ENCODE measurements around the gene FADS3. TPM values are rescaled to one million over a fixed set of nuclear protein-coding genes. Genes with fewer than 3 reads are reported as not detected.

Gene FADS3
- total and polyA plus RNA-seq, 9 of the 15 experiments (the other 6 are each of a cell fraction or from before 2014, with no cell fraction given) = 0.97 to 148 (median 92.7) TPM

DNA sequence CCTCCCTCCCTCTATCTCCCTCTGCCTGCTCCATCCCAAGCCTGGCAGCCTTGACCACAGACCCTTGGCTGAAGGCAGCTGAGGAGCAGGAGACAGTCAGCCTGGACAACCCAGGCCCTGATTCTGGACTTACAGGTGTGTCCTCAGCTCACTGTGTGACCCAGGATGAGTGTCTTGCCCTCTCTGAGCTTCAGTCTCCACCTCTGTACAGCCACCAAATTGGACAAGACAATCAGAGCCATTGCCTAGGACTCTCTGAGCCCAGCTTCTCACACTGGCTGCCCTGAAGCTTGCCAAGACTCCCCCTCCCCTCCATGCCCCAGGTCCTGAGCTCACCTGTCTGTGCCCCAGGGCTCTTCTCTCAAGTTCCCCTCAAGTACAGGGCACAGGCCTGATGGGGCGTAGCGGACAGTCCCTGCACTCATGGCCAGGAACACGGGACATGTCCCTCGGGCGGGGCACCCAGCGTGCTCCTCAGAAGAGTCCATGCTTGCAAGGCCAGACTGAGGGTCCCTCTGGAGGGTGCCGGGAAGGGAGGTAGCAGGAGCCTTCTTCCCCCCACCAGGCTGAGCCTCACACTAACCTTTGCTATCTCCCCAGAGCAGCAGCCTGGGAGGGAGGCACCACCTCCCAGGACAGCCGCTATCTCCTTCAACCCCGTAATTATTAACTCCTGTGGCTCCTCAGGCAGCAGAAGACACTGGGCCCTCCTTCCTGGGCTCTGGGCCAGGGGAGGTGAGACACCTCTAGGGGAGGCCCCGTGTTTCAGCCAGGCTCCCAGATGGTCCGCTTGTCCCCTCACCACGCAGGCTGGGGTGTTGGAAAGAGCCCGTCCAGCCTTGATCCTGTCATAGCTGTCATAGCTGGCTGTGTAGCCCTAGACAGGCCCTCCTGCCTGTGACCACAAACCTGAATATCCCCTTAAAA lies 28.6 kb upstream of the FADS3 start (continued):
- TF ChIP-seq ZNF197 (CRISPR knock-in tag; IDR thresholded peaks at IDR 0.05; ENCODE audit: low read depth) (no peak), ZNF644 (tag; IDR thresholded peaks at IDR 0.05; ENCODE audit: low read depth) (no peak), POLR2AphosphoS2 (IDR thresholded peaks at IDR 0.05; ENCODE audit: low read length) (no peak), HMGN3 (IDR thresholded peaks at IDR 0.05; ENCODE audit: borderline replicate concordance, extremely low read depth, insufficient read length, low read depth, low read length) (peak; percentile 86), ZNF76 (CRISPR knock-in tag; IDR thresholded peaks at IDR 0.05; ENCODE audit: borderline replicate concordance) (no peak), GABPA (tag; conservative IDR thresholded peaks at IDR 0.05; ENCODE audit: low read depth) (no peak), FOXA1 (IDR thresholded peaks at IDR 0.05; ENCODE audit: borderline replicate concordance) (no peak), HNRNPK (IDR thresholded peaks at IDR 0.05; ENCODE audit: low read depth, low read length, poor library complexity, severe bottlenecking) (no peak), ZNF583 (CRISPR knock-in tag; IDR thresholded peaks at IDR 0.05) (no peak), PTTG1 (tag; IDR thresholded peaks at IDR 0.05; ENCODE audit: low read depth) (no peak), MYC (IDR thresholded peaks at IDR 0.05; ENCODE audit: low read depth, low read length) (no peak), MYC (CRISPR knock-in tag; IDR thresholded peaks at IDR 0.05; ENCODE audit: borderline replicate concordance, low read depth) (0 out of 2 replicates have a peak, but pooled peaks have one; percentile 43), PBX2 (CRISPR knock-in tag; IDR thresholded peaks at IDR 0.05; ENCODE audit: low read depth) (no peak), PBX2 (tag; conservative IDR thresholded peaks at IDR 0.05; ENCODE audit: low read depth) (no peak), IFI16 (CRISPR knock-in tag; IDR thresholded peaks at IDR 0.05) (no peak), ZHX1 (conservative IDR thresholded peaks at IDR 0.05; ENCODE audit: low read length) (no peak), ZNF431 (CRISPR knock-in tag; IDR thresholded peaks at IDR 0.05) (peak; percentile 42; the same call in 1 of the 2 replicates)

All from K562 (cell line).